HFFc6 (cell line): ENCODE measurements around the gene CD226. TPM values are rescaled to one million over a fixed set of nuclear protein-coding genes. Genes with fewer than 3 reads are reported as not detected.
A peak's percentile ranks its signal among the peaks of the same experiment; 100 is the strongest.

Experiments used
- DNase-seq: peaks from one replicate; pipeline ENCODE4 v3.0.0-alpha.2; 2018
- H3K27ac Mint-ChIP-seq: 2 replicates; pipeline ENCODE4 v1.8.0; 2020; ENCODE audit warnings: mild to moderate bottlenecking, mixed read lengths
- H3K27me3 Mint-ChIP-seq: 2 replicates; pipeline ENCODE4 v1.8.0; 2021; ENCODE audit warnings: mild to moderate bottlenecking, moderate library complexity, mixed read lengths; ENCODE audit not compliant: insufficient read depth
- H3K36me3 Mint-ChIP-seq: 2 replicates; pipeline ENCODE4 v1.8.0; 2021; ENCODE audit warnings: low read depth, mixed read lengths
- H3K4me1 Mint-ChIP-seq: 2 replicates; pipeline ENCODE4 v1.8.0; 2020; ENCODE audit warnings: low read depth, mixed read lengths
- H3K4me3 Mint-ChIP-seq: 2 replicates; pipeline ENCODE4 v1.8.0; 2020; ENCODE audit warnings: mild to moderate bottlenecking, moderate library complexity, mixed read lengths
- H3K9me3 Mint-ChIP-seq: 2 replicates; pipeline ENCODE4 v1.8.0; 2020; ENCODE audit warnings: mild to moderate bottlenecking, mixed read lengths
- total RNA-seq, 6 experiments: library from RNA; stranded (reverse); fragmentation: NEBNext Ultra II Directional; extraction: Animal tissue kit (Norgen Biotek cat#: 25700); gene quantifications; 2 replicates in 1 of 6; 3 replicates in 5 of 6; pipeline ENCODE4 v1.2.3, GENCODE V29; 2021
- TF ChIP-seq, protein P1 (sequence below): fragments of 200-600 bp; sonication (generic); IDR thresholded peaks from 2 replicates; pipeline ENCODE4 v1.5.0; 2021; ENCODE audit warnings: antibody characterized with exemption, mild to moderate bottlenecking

CD226 gene
- total RNA-seq, 6 experiments from 2014 or later, result 0.14 to 0.78 (median 0.34) TPM

DNA sequence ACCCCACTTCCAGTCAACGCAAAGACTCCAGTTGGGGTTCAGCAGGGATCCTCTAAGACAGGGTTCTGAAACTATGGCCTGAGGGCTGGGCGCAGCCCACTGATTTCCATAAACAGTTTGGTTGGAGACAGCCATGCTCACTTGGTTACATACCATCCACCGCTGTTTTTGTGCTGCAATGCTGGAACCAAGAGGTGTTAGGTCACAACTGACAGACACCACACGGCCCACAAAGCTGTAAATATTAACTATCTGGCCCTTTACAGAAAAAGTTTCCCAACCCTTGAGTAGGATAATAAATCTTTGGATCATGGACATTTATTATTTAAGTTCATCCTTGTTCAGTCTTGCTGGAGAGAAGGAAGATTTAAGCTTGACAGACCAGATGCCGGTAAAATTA, 8.4 kb upstream of the CD226 start:
- Mint-ChIP-seq H3K4me3 (no peak overlapping the region), H3K27me3 (no peaks in the 10 kb centered on the region), H3K4me1 (no peaks in the 10 kb centered on the region), H3K36me3 (0 out of 2 replicates have a peak, but pooled peaks cover 8% of the 10 kb centered on the region), H3K27ac (no peak overlapping the region), H3K9me3 (no peaks in the 10 kb centered on the region; the same call in 1 of the 2 replicates)
- TF ChIP-seq, protein P1, sequence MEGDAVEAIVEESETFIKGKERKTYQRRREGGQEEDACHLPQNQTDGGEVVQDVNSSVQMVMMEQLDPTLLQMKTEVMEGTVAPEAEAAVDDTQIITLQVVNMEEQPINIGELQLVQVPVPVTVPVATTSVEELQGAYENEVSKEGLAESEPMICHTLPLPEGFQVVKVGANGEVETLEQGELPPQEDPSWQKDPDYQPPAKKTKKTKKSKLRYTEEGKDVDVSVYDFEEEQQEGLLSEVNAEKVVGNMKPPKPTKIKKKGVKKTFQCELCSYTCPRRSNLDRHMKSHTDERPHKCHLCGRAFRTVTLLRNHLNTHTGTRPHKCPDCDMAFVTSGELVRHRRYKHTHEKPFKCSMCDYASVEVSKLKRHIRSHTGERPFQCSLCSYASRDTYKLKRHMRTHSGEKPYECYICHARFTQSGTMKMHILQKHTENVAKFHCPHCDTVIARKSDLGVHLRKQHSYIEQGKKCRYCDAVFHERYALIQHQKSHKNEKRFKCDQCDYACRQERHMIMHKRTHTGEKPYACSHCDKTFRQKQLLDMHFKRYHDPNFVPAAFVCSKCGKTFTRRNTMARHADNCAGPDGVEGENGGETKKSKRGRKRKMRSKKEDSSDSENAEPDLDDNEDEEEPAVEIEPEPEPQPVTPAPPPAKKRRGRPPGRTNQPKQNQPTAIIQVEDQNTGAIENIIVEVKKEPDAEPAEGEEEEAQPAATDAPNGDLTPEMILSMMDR, result no peak
- DNase-seq, result no peak

DNA sequence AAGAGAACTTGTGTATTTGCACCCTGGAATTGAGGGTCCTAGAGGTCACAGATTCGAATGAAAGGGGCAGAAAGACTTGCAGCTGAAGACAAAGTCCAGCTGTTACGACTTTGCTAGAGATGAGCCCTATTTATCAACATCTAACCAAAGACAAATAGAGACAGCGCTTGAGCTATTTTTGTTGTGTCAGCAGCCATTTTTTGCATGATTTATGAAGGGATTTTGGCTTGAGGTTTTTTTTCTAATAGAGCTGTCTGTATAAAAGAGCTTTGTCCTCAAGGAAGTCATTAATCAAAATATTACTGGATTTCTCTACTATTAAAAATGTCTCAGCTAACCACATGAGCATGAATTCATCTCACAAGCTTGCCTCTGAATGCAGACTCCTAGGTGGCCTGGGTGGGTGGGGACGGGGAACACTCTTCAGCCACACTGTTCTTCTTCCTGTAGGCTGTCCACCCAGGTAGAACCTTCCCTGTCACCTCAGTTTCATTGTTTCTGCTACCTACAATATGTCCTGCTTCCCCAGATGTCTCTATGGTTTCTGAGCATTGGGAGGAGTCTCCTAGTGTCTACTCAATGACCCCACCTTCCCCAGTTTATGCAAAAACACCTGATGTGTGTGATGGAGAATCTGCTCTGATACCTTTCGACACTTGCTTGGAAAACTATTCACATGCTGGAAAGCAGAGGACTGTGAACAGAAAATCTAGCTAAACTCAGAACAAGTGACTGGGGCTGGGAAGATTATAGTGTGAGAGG, 7.2 kb upstream of the CD226 start:
- H3K27ac Mint-ChIP-seq, result no peak overlapping the region
- H3K36me3 Mint-ChIP-seq, result 0 out of 2 replicates have a peak, but pooled peaks cover 8% of the 10 kb centered on the region
- DNase-seq, result no peak
- no peaks in the 10 kb centered on the region for H3K4me1 Mint-ChIP-seq
- no peak overlapping the region for H3K4me3 Mint-ChIP-seq
- H3K27me3 Mint-ChIP-seq, result no peaks in the 10 kb centered on the region
- no peaks in the 10 kb centered on the region; the same call in 1 of the 2 replicates for H3K9me3 Mint-ChIP-seq
- TF ChIP-seq, protein P1, result no peak

DNA sequence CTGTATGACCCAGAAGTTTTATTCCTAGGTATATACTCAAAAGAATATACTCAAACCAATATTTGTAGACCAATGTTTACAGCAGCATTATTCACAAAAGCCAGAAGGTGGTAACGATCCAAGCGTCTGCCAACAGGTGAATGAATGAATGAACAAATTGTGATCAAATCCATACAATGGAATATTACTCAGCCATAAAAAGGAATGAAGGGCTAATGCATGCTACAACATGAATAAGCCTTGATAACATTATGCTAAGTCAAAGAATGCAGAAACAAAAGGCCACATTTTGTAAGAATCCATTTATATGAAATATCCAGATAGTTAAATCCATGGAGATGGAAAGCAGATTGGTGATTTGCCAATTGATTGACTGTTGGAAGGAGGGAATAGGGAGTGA, 5.5 kb upstream of the CD226 start:
- Mint-ChIP-seq H3K27ac (no peak overlapping the region), H3K4me1 (no peaks in the 10 kb centered on the region), H3K9me3 (no peaks in the 10 kb centered on the region; the same call in 1 of the 2 replicates), H3K27me3 (no peaks in the 10 kb centered on the region), H3K36me3 (0 out of 2 replicates have a peak, but pooled peaks cover 8% of the 10 kb centered on the region), H3K4me3 (no peak overlapping the region)
- DNase-seq, result no peak
- TF ChIP-seq, protein P1, result no peak

- H3K4me1 Mint-ChIP-seq, result no peaks in the 10 kb centered on the region
- H3K9me3 Mint-ChIP-seq, result no peaks in the 10 kb centered on the region; the same call in 1 of the 2 replicates
- H3K36me3 Mint-ChIP-seq, result 0 out of 2 replicates have a peak, but pooled peaks cover 8% of the 10 kb centered on the region
- TF ChIP-seq, protein P1, result no peak
- H3K27me3 Mint-ChIP-seq, result no peaks in the 10 kb centered on the region
- peak overlapping the region; percentile 93 for H3K27ac Mint-ChIP-seq
- DNase-seq, result peak; percentile 54
- H3K4me3 Mint-ChIP-seq, result no peak overlapping the region; the same call in 1 of the 2 replicates
Observed at GRCh38 chr18:69951182-69951581, 3.5 kb upstream of the CD226 start.

GRCh38 chr18:69949538-69949936, 1.9 kb upstream of the CD226 start:
- no peak overlapping the region for H3K4me3 Mint-ChIP-seq
- H3K36me3 Mint-ChIP-seq, result 0 out of 2 replicates have a peak, but pooled peaks cover 8% of the 10 kb centered on the region
- DNase-seq, result no peak
- no peaks in the 10 kb centered on the region; the same call in 1 of the 2 replicates for H3K9me3 Mint-ChIP-seq
- no peak overlapping the region for H3K27ac Mint-ChIP-seq
- no peaks in the 10 kb centered on the region for H3K4me1 Mint-ChIP-seq
- TF ChIP-seq, protein P1, result no peak
- no peaks in the 10 kb centered on the region for H3K27me3 Mint-ChIP-seq
